ENCODE data around the gene SOX5.

DNA sequence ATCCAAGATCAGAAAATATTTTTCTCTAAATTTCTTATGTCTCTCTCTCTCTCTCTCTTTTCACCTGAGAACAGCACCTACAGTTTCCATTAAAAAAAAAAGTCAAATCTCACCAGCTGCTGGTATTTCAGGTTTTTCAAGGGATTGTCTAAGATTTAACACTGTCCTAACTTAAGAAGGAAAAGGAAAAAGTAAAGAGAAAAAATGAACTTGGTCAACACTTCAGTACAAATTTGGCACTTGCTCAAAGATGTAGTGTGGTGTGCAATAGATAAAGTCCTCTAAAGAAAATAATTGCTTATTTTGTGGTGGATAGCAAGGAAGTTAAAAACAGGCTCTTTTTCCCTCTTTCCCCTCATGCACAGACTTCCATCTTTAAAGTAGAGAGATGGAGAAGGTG lies 416.2 kb downstream of the SOX5 start:
- TF ChIP-seq, protein P1, sequence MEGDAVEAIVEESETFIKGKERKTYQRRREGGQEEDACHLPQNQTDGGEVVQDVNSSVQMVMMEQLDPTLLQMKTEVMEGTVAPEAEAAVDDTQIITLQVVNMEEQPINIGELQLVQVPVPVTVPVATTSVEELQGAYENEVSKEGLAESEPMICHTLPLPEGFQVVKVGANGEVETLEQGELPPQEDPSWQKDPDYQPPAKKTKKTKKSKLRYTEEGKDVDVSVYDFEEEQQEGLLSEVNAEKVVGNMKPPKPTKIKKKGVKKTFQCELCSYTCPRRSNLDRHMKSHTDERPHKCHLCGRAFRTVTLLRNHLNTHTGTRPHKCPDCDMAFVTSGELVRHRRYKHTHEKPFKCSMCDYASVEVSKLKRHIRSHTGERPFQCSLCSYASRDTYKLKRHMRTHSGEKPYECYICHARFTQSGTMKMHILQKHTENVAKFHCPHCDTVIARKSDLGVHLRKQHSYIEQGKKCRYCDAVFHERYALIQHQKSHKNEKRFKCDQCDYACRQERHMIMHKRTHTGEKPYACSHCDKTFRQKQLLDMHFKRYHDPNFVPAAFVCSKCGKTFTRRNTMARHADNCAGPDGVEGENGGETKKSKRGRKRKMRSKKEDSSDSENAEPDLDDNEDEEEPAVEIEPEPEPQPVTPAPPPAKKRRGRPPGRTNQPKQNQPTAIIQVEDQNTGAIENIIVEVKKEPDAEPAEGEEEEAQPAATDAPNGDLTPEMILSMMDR (IDR thresholded peaks at IDR 0.05): no peak
- TF ChIP-seq POLR2A (IDR thresholded peaks at IDR 0.05): no peak

Data from sigmoid colon (tissue), 3 donors.